ENCODE data around the gene MYDGF. TPM values are rescaled to one million over a fixed set of nuclear protein-coding genes. Genes with fewer than 3 reads are reported as not detected.

MYDGF gene
- total and polyA plus RNA-seq, 9 of the 15 experiments (the other 6 are each of a cell fraction or from before 2014, with no cell fraction given), result 4.2 to 141 (median 82.1) TPM

GRCh38 chr19:4686700-4687099 lies 16.6 kb upstream of the MYDGF start:
- TF ChIP-seq, protein P1, sequence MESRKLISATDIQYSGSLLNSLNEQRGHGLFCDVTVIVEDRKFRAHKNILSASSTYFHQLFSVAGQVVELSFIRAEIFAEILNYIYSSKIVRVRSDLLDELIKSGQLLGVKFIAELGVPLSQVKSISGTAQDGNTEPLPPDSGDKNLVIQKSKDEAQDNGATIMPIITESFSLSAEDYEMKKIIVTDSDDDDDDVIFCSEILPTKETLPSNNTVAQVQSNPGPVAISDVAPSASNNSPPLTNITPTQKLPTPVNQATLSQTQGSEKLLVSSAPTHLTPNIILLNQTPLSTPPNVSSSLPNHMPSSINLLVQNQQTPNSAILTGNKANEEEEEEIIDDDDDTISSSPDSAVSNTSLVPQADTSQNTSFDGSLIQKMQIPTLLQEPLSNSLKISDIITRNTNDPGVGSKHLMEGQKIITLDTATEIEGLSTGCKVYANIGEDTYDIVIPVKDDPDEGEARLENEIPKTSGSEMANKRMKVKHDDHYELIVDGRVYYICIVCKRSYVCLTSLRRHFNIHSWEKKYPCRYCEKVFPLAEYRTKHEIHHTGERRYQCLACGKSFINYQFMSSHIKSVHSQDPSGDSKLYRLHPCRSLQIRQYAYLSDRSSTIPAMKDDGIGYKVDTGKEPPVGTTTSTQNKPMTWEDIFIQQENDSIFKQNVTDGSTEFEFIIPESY (CRISPR knock-in tag; IDR thresholded peaks at IDR 0.05), result peak; percentile 88
- TF ChIP-seq KLF6 (CRISPR knock-in tag; IDR thresholded peaks at IDR 0.05; ENCODE audit: borderline replicate concordance), result no peak
- H3K9me1 ChIP-seq (ENCODE audit: control insufficient read depth, insufficient read depth, low read length), result peaks cover 2% of the 10 kb centered on the region
- no peak for ATAC-seq
- H3K4me1 ChIP-seq (replicated peaks in 1 of 2; ENCODE audit: control insufficient read depth in 2 of 2, insufficient read depth in 2 of 2, low read length in 2 of 2), result peaks cover 0 to 28% of the 10 kb centered on the region in 2 experiments; a peak in 2 of 5 replicates
- H3K27me3 ChIP-seq (ENCODE audit: control insufficient read depth in 2 of 2, insufficient read depth in 2 of 2, low read length in 2 of 2), result no peaks in the 10 kb centered on the region
- POLR2A ChIA-PET, result no interaction called here
- no peak overlapping the region for H3K4me3 ChIP-seq
- H3K9me3 ChIP-seq (replicated peaks; ENCODE audit: control insufficient read depth, insufficient read depth, low read depth, low read length), result no peaks in the 10 kb centered on the region
- WGBS (ENCODE audit: insufficient coverage, low coverage, missing lambda C conversion rate), result 91% methylated on average over 10 of the region's 10 CpGs
- intact Hi-C loops (cut with micrococcal nuclease) (no loop called here), in situ Hi-C loops (cut with MboI) (no loop called here)
- CTCF ChIA-PET (ENCODE audit: low intra/inter-chr PET ratio), result no interaction called here
- H3K27ac ChIP-seq (ENCODE audit: extremely low read depth, low read depth, low read length), result no peak overlapping the region
- BruUV-seq (replicated peaks), result no TSS peak
- H3K36me3 ChIP-seq (ENCODE audit: control insufficient read depth, insufficient read depth, low read length), result peaks cover 78% of the 10 kb centered on the region; the same call in 2 of the 3 replicates
- no peak overlapping the region for H2AFZ ChIP-seq (ENCODE audit: low read depth, low read length)
- H3K9ac ChIP-seq (ENCODE audit: insufficient read depth in 1 of 2, low read depth in 2 of 2, low read length in 2 of 2), result peak overlapping the region in 1 of 2 experiments; percentile 64; a peak in 2 of 4 replicates
- H3K79me2 ChIP-seq (ENCODE audit: control insufficient read depth, insufficient read depth, low read length), result no peaks in the 10 kb centered on the region
- FAIRE-seq, result no peak
- no peak overlapping the region for H3K4me2 ChIP-seq (ENCODE audit: insufficient read depth, low read length)
- H4K20me1 ChIP-seq (replicated peaks; ENCODE audit: control insufficient read depth, insufficient read depth, low read length), result no peaks in the 10 kb centered on the region
- DNase-seq (ENCODE audit: extremely low read depth in 1 of 4, low spot score in 3 of 4), result no peak

Measured in K562 (cell line).